GM23338 (cell line): ENCODE measurements around the gene PLEK. TPM values are rescaled to one million over a fixed set of nuclear protein-coding genes. Genes with fewer than 3 reads are reported as not detected.

Experiments used
- ATAC-seq: fragments of 200-7000 bp; cut with Tn5 transposase; 3 replicates; pipeline ENCODE4 v1.9.1; 2020
- DNase-seq: peaks from one replicate; pipeline ENCODE4 v3.0.0-alpha.2; 2015; ENCODE audit warnings: low spot score
- H2AFZ ChIP-seq: fragments of 200-600 bp; sonication (generic); 2 replicates; pipeline ENCODE4 v1.8.0; 2016; ENCODE audit warnings: antibody characterized with exemption, mild to moderate bottlenecking, moderate library complexity
- H3F3A ChIP-seq: fragments of 200-600 bp; sonication (generic); replicated peaks from 2 replicates; pipeline ENCODE4 v1.8.0; 2017; ENCODE audit warnings: antibody characterized with exemption, mixed run types, low read depth
- H3K27ac ChIP-seq: fragments of 200-600 bp; sonication (generic); 2 replicates; pipeline ENCODE4 v1.6.1; 2016; ENCODE audit warnings: low read depth
- H3K27me3 ChIP-seq: fragments of 200-600 bp; sonication (generic); 2 replicates; pipeline ENCODE4 v1.8.0; 2016; ENCODE audit warnings: mild to moderate bottlenecking, mixed run types, moderate library complexity; ENCODE audit not compliant: insufficient read depth
- H3K36me3 ChIP-seq: fragments of 200-600 bp; sonication (generic); 2 replicates; pipeline ENCODE4 v1.8.0; 2016; ENCODE audit warnings: mild to moderate bottlenecking; ENCODE audit not compliant: insufficient read depth
- H3K4me1 ChIP-seq: fragments of 200-600 bp; sonication (generic); 2 replicates; pipeline ENCODE4 v1.8.0; 2016; ENCODE audit warnings: mild to moderate bottlenecking, moderate library complexity; ENCODE audit not compliant: insufficient read depth
- H3K4me2 ChIP-seq: fragments of 200-600 bp; sonication (generic); 2 replicates; pipeline ENCODE4 v1.7.1; 2017; ENCODE audit warnings: mixed run types
- H3K4me3 ChIP-seq: fragments of 200-600 bp; sonication (generic); 2 replicates; pipeline ENCODE4 v1.6.1; 2016; ENCODE audit warnings: mixed run types
- H3K79me2 ChIP-seq: fragments of 200-600 bp; sonication (generic); replicated peaks from 2 replicates; pipeline ENCODE4 v1.8.0; 2017; ENCODE audit warnings: mild to moderate bottlenecking; ENCODE audit not compliant: insufficient read depth
- H3K9me2 ChIP-seq: fragments of 200-600 bp; sonication (generic); 2 replicates; pipeline ENCODE4 v1.8.0; 2017; ENCODE audit not compliant: insufficient read depth
- H4K20me1 ChIP-seq: fragments of 200-600 bp; sonication (generic); replicated peaks from 2 replicates; pipeline ENCODE4 v1.8.0; 2017; ENCODE audit warnings: mild to moderate bottlenecking; ENCODE audit not compliant: insufficient read depth
- H3K27ac Mint-ChIP-seq: 2 replicates; pipeline ENCODE4 v1.8.0; 2020; ENCODE audit warnings: inconsistent platforms, mild to moderate bottlenecking, moderate library complexity, mixed read lengths
- H3K27me3 Mint-ChIP-seq: 3 replicates; pipeline ENCODE4 v1.8.0; 2022; ENCODE audit warnings: low read depth, mild to moderate bottlenecking, moderate library complexity, mixed read lengths, inconsistent platforms; ENCODE audit not compliant: insufficient read depth, poor library complexity
- H3K36me3 Mint-ChIP-seq: 3 replicates; pipeline ENCODE4 v1.8.0; 2021; ENCODE audit warnings: low read depth, mild to moderate bottlenecking, inconsistent platforms, moderate library complexity, mixed read lengths
- H3K4me1 Mint-ChIP-seq: 3 replicates; pipeline ENCODE4 v1.8.0; 2020; ENCODE audit warnings: mild to moderate bottlenecking, inconsistent platforms, mixed read lengths
- H3K4me3 Mint-ChIP-seq: 3 replicates; pipeline ENCODE4 v1.8.0; 2021; ENCODE audit warnings: moderate library complexity, mild to moderate bottlenecking, inconsistent platforms, mixed read lengths
- H3K9me3 Mint-ChIP-seq: 3 replicates; pipeline ENCODE4 v1.8.0; 2020; ENCODE audit warnings: moderate library complexity, mild to moderate bottlenecking, inconsistent platforms, mixed read lengths
- CREB1 ChIP-seq: fragments of 250-450 bp; sonication (Bioruptor Pico); IDR thresholded peaks from 2 replicates; pipeline ENCODE4 v1.5.0; 2020; ENCODE audit warnings: low read depth, mild to moderate bottlenecking, moderate library complexity
- CTCF ChIP-seq, 2 experiments: fragments of 200-600 bp in 1 of 2; sonication (generic) in 1 of 2; conservative IDR thresholded peaks; 2 replicates each; pipeline versions ENCODE4 v1.5.1 to v1.6.1; 2016 to 2017; ENCODE audit warnings: antibody characterized with exemption in 2 of 2, low read depth in 2 of 2, mild to moderate bottlenecking in 2 of 2, moderate library complexity in 1 of 2
- ETS1 ChIP-seq: IDR thresholded peaks from 2 replicates; pipeline ENCODE4 v1.6.1; 2016; ENCODE audit warnings: antibody characterized with exemption
- EZH2 ChIP-seq: fragments of 200-600 bp; sonication (generic); IDR thresholded peaks from one replicate; pipeline ENCODE4 v1.8.0; 2017; ENCODE audit warnings: antibody characterized with exemption, mild to moderate bottlenecking, low read depth; ENCODE audit not compliant: unreplicated experiment
- EZH2phosphoT487 ChIP-seq: fragments of 200-600 bp; sonication (generic); IDR thresholded peaks from one replicate; pipeline ENCODE4 v1.8.1; 2018; ENCODE audit warnings: antibody characterized with exemption; ENCODE audit not compliant: unreplicated experiment
- JUNB ChIP-seq: IDR thresholded peaks from one replicate; pipeline ENCODE4 v1.6.1; 2016; ENCODE audit warnings: antibody characterized with exemption; ENCODE audit not compliant: unreplicated experiment
- NANOG ChIP-seq: IDR thresholded peaks from 2 replicates; pipeline ENCODE4 v1.6.1; 2016; ENCODE audit warnings: antibody characterized with exemption, borderline replicate concordance
- POLR2AphosphoS5 ChIP-seq: IDR thresholded peaks from 2 replicates; pipeline ENCODE4 v1.6.1; 2016; ENCODE audit warnings: antibody characterized with exemption, low read depth
- REST ChIP-seq: IDR thresholded peaks from one replicate; pipeline ENCODE4 v1.6.1; 2018; ENCODE audit warnings: antibody characterized with exemption; ENCODE audit not compliant: unreplicated experiment
- STAT1 ChIP-seq: IDR thresholded peaks from one replicate; pipeline ENCODE4 v1.6.1; 2016; ENCODE audit warnings: antibody characterized with exemption; ENCODE audit not compliant: unreplicated experiment
- ZNF114 ChIP-seq: fragments of 250-450 bp; sonication (Bioruptor Pico); IDR thresholded peaks from 2 replicates; pipeline ENCODE4 v1.5.0; 2020; ENCODE audit warnings: mild to moderate bottlenecking, moderate library complexity
- ZNF331 ChIP-seq: fragments of 250-450 bp; sonication (Bioruptor Pico); IDR thresholded peaks from 2 replicates; pipeline ENCODE4 v1.5.0; 2020; ENCODE audit warnings: low read depth, mild to moderate bottlenecking, moderate library complexity
- ZNF462 ChIP-seq: fragments of 250-450 bp; sonication (Bioruptor Pico); IDR thresholded peaks from 2 replicates; pipeline ENCODE4 v1.5.0; 2020; ENCODE audit warnings: mild to moderate bottlenecking, moderate library complexity
- polyA plus RNA-seq: library from polyadenylated mRNA; unstranded; fragments of >200 nt; fragmentation: Nextera tagmentation; extraction: Ambion mirVana; gene quantifications from 2 replicates; pipeline ENCODE4 v1.2.1, GENCODE V29; 2016
- total RNA-seq: library from RNA; depleted of rRNA; stranded (reverse); fragments of >200 nt; shearing (Covaris generic); gene quantifications from 2 replicates; pipeline ENCODE4 v1.2.3, GENCODE V29; 2014

Gene PLEK
- total and polyA plus RNA-seq, 2 experiments from 2014 or later = 0.06 TPM; not detected in 1

- H3F3A ChIP-seq = no peaks in the 10 kb centered on the region
- no peak for TF ChIP-seq EZH2
- TF ChIP-seq CREB1 (CRISPR knock-in tag) = no peak
- TF ChIP-seq EZH2phosphoT487 = no peak
- TF ChIP-seq ZNF462 (CRISPR knock-in tag) = no peak
- no peak for TF ChIP-seq JUNB
- no peak for TF ChIP-seq REST
- no peak for TF ChIP-seq NANOG
- no peak for TF ChIP-seq POLR2AphosphoS5
- no peak for TF ChIP-seq ETS1
- no peak for TF ChIP-seq ZNF114 (CRISPR knock-in tag)
- TF ChIP-seq ZNF331 (CRISPR knock-in tag) = no peak
- no peak for TF ChIP-seq CTCF (conservative IDR thresholded peaks at IDR 0.05; ENCODE audit: low read depth in 2 of 2)
- TF ChIP-seq STAT1 = no peak
- H3K4me1 ChIP-seq = no peaks in the 10 kb centered on the region
- H3K36me3 ChIP-seq = no peaks in the 10 kb centered on the region
- no peak for ATAC-seq
- H3K9me2 ChIP-seq = no peaks in the 10 kb centered on the region
- no peaks in the 10 kb centered on the region for H3K27me3 ChIP-seq
- no peak overlapping the region for H2AFZ ChIP-seq
- H4K20me1 ChIP-seq = no peaks in the 10 kb centered on the region
- Mint-ChIP-seq H3K36me3 (no peaks in the 10 kb centered on the region), H3K4me3 (no peak overlapping the region), H3K27ac (no peak overlapping the region), H3K4me1 (no peaks in the 10 kb centered on the region; the same call in 1 of the 3 replicates), H3K27me3 (no peaks in the 10 kb centered on the region), H3K9me3 (no peaks in the 10 kb centered on the region)
- no peaks in the 10 kb centered on the region for H3K79me2 ChIP-seq
- no peak for DNase-seq
- no peak overlapping the region for H3K4me3 ChIP-seq
- H3K4me2 ChIP-seq = no peak overlapping the region
- no peak overlapping the region for H3K27ac ChIP-seq
These were observed 76.9 kb downstream of the PLEK start for GRCh38 chr2:68441994-68442322.
